ENCODE data around the gene FSCN2.

- TF ChIP-seq CTCF (IDR thresholded peaks at IDR 0.05) (no peak), POLR2A (IDR thresholded peaks at IDR 0.05) (no peak)
These were observed 19.4 kb downstream of the FSCN2 start for GRCh38 chr17:81547614-81547982.
